Stimulated activated CD8-positive, alpha-beta memory T cell treated with anti-CD3 and anti-CD28 coated beads, Interleukin-7, amount 100 ng/mL, for 1 hour (primary cell): ENCODE results near the gene ARHGAP6.
"Not testable (repeated sequence)": the region's sequence is repeated elsewhere in the genome, so short reads cannot be mapped to it uniquely, and the experiment has no call there.

Source experiments
- DNase-seq, 2 donors: peaks; one replicate each; pipeline ENCODE4 v3.0.0-alpha.2; 2020; ENCODE audit warnings: low read depth in 2 of 2

Gene ARHGAP6

DNA sequence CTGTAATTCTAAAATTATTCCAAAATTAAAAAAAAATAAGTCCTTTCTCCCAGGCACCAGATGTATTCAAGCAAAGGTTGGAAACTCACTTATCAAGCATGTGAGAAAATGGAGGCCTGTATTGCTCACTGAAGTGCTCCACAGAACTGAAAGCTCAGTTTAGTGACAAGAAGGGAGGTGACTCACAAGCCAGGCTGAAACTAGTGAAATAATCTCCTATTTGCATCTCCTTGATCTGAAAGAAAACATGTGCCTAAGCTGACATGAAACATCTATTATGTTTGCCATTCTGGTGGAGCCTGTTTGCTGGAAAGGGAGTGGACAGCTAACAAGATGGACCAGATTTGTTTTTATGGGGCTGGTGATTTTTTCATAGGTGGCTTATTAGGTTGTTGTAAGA, 426.5 kb downstream of the ARHGAP6 start:
- no peak for DNase-seq

GRCh38 chrX:11235377-11235776, 430.3 kb downstream of the ARHGAP6 start:
- not testable (repeated sequence) for DNase-seq

GRCh38 chrX:11215191-11215921, 450.4 kb downstream of the ARHGAP6 start:
- DNase-seq, result no peak

DNA sequence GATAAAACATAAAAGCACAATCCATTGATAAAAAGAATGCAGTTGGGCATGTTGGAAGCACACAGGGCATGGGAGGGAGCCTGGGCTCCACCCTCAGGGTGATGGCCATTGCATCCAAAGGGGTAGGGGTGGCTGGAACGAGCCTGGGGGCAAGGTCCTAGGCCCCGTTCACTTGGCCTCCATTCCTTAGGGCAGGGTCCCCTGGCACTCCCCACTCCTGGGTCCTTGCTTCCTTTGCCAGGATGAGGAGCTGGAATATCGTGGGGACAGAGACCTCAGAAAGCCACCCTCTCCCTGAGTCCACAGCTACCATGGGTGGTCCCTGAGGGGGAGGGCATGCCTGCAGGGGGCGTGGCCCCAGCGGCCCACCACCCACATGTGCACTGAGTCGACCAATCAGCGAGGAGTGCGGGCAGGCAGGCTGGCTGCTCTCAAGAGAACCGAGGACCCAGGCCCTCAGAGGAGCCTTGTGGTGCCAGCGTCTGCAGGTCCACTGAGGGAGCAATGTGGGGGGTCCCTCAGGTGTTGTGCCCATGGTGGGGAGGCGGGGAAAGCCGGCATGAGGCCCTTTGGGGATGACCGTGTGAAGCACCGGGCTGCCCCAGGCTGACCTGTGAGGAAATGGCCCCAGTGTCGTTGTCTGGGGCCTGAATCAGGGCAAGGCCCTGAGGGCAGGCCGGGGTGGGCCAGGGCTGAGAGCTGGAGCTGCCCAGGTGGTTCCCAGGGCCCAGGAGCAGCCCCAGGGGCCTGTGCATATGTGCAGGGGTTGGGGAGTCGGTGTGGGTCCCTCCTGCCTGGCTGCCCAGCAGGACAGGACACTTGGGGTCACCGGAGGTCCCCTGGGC, 451.2 kb downstream of the ARHGAP6 start:
- DNase-seq, result no peak

DNA sequence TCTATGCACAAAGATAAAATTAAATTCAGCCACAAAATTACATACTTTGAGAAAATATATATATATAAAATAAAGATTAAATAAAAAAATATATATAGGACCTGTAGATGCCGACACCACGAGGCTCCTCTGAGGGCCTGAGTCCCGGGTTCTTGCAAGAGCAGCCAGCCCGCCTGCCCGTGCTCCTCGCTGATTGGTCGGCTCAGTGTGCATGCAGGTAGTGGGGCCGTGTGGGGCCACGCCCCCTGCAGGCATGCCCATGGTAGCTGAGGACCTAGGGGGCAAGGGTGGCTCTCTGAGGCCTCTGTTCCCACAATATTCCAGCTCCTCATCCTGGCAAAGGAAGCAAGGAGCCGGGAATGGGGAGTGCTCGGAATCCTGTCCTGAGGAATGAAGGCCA, 453.0 kb downstream of the ARHGAP6 start:
- DNase-seq, result no peak

- DNase-seq, result no peak
Measured at GRCh38 chrX:11210415-11210801, 455.3 kb downstream of the ARHGAP6 start.

GRCh38 chrX:11209798-11210414, 455.8 kb downstream of the ARHGAP6 start:
- DNase-seq, result no peak

DNA sequence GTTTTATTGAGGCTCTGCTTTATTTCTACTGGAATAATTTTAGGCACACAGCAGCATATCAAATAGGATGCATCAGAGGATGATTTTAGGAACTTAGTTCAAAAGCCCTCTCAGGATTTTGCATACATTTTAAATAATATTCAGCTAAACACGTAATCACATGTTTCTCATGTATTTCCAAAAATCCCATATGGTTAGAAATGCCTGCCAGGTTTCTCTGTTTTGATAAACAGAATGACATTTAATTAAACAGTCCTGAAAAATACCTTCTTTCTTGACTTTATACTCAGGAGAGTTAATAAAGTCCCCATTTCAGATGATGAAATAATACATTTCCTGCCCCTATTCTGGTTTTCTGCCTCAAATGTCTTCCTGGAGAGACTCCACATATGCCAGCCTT, 459.0 kb downstream of the ARHGAP6 start:
- no peak for DNase-seq

GRCh38 chrX:11205796-11206195, 459.9 kb downstream of the ARHGAP6 start:
- no peak for DNase-seq

DNA sequence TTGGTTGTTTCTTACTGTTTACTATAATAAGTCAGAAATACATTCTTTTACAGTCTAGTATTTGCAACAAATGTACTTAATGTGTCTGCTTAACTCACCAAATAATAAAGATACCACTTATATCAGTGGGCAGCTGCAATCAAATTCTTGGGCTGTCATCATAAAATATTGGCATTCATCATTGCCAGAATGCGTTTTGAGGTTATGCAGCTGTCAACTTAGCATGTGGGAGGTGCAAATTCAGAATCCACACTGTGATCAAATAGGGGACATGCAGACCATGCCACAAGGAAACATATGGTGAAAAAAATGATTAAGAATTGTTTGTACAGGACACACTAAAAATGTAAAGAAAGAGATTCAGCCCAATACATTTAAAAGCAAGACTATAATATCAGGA, 468.0 kb downstream of the ARHGAP6 start:
- DNase-seq, result no peak

GRCh38 chrX:11196476-11196875, 469.2 kb downstream of the ARHGAP6 start:
- no peak for DNase-seq

DNA sequence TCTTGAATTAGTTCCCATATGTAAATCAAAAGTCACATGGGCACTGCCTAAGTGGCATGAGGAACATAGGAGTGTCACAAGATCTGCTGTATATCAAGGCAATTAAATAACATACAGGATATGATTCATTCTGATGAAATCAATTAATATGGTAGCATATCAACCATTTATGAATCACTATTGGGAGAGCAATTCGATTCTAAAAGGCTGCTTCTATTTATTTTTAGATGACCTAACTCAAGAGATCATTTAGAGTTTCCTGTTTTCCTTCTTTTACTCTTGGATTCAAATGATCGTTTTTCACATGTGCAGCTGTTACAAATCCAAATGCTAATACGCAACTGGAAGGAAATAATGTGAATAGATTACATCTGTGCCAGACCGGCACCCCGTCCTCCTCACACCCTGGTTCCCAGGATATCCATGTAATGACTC, 472.7 kb downstream of the ARHGAP6 start:
- no peak for DNase-seq

GRCh38 chrX:11190745-11191510, 474.8 kb downstream of the ARHGAP6 start:
- DNase-seq, result no peak

GRCh38 chrX:11189097-11189496, 476.6 kb downstream of the ARHGAP6 start:
- DNase-seq, result no peak

DNA sequence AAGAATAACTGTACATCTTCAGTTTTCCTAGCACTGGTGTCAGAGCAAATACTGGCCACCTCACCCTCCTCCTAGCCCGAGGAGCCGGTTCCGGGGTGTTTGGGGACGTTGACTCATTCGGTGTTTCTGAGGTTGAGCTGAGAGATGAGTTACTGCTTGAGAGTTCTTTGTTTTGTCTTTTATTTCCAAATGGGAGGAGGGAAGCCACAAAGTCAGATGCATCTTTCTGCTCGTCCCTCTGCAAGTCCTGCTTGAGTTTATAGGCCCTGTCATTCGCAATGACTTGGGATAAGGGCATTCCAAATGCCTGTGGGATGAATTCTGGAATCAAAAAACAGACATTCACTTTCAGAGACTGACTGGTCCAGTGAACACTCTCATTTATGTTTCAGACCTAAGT, 477.1 kb downstream of the ARHGAP6 start:
- DNase-seq, result no peak

- DNase-seq, result no peak
Measured at GRCh38 chrX:11187001-11187400, 478.7 kb downstream of the ARHGAP6 start.

DNA sequence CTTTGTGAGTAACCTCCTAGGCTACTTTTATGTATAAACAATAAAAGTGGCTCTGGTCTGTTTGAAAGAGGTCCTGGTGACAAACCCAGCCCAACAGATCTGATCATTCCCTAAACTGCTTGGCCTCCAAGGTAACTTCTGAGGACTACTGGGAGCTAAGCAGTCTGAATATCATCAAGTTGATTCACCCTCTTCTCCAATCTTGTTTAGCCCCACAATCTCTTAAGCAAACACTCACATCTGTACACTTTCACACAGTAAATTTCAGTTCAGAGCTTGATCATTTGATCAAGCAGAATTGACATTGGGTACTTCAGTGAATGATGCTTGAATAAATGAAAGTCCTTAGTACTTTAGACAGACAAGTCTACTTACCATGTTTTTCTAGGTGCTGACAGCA, 479.9 kb downstream of the ARHGAP6 start:
- no peak for DNase-seq

GRCh38 chrX:11180571-11180970, 485.1 kb downstream of the ARHGAP6 start:
- no peak for DNase-seq

DNA sequence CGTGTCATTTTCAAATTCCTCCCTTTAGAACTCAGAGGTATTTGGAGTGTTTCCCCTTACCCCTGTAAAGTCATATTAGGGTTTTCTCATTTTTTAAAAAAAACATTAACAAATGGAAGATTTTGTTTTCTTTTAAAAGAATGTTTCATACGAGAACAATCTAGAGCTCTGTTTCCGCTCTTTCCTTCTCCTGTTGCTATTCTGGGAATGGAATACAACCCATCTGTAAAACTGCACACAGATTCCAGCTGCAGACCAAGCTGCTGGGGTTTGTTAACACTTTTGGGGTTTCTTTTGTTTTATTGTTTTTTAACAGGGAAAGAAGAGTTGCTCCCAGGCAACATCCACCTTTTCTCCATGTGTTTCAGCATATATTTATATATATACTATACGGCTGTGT, 493.3 kb downstream of the ARHGAP6 start:
- DNase-seq, result no peak

DNA sequence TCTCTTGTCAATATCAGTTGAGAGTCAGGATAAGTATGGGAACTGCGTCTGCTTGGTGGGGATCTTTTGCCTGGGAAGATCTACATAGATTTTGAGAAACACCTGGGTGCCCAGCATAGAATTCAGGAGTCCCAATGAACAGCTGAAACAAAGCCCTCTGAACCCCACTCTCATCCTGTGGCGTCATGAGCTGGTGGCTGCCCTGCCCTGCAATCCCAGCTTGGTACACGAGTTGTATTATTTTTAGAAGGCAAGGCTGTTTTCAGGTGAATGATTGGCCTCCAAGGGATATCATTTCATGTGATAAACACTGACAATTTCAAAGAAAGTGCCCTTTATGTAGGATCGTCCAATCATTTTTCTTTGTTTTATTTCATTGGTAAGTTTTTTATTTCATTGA, 493.8 kb downstream of the ARHGAP6 start:
- DNase-seq, result no peak

- no peak for DNase-seq
Measured at GRCh38 chrX:11164433-11164832, 501.3 kb downstream of the ARHGAP6 start.

DNA sequence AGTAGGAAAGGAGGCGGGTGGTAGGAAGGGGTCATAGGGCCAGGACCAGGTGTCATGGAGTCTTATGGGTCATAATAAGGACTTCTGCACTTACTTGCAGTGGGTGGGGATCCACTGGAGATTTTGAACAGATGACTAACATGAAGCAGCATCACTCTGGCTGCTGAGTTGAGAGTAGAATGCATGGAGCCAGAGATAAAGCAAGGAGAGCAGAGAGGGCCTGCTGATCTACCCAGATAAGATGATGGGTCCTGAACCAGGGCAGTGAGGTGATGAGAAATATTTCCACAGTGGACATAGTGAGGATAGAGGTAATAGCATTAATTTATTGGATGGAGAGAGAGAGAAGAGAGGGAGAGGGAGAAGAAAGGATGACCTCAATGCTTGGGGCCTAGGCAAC, 506.6 kb downstream of the ARHGAP6 start:
- DNase-seq, result no peak
